Inflammatory macrophage treated with lipopolysaccharide for 4 hours (primary cell): ENCODE data around the gene DCAF17.
A peak's percentile ranks its signal among the peaks of the same experiment; 100 is the strongest.
"Not testable (repeated sequence)": the region's sequence is repeated elsewhere in the genome, so short reads cannot be mapped to it uniquely, and the experiment has no call there.

ENCODE experiments used
- DNase-seq: peaks from one replicate; pipeline ENCODE4 v3.0.0-alpha.2; 2020

Gene DCAF17

GRCh38 chr2:171411791-171412483 is 22.1 kb upstream of the DCAF17 start:
- DNase-seq = peak; percentile 21

GRCh38 chr2:171412571-171413175 is 21.4 kb upstream of the DCAF17 start:
- DNase-seq = no peak

- DNase-seq = peak; percentile 11
Observed at GRCh38 chr2:171414645-171415044, 19.4 kb upstream of the DCAF17 start.

GRCh38 chr2:171416009-171416926 is 17.8 kb upstream of the DCAF17 start:
- peak; percentile 85 for DNase-seq

GRCh38 chr2:171419333-171419732 is 14.7 kb upstream of the DCAF17 start:
- DNase-seq = no peak

GRCh38 chr2:171420728-171421563 is 13.1 kb upstream of the DCAF17 start:
- peak; percentile 70 for DNase-seq

- DNase-seq = not testable (repeated sequence)
Observed at GRCh38 chr2:171422710-171423495, 11.1 kb upstream of the DCAF17 start.

GRCh38 chr2:171430516-171431410 is 3.3 kb upstream of the DCAF17 start:
- DNase-seq = no peak

- DNase-seq = no peak
Observed at GRCh38 chr2:171431677-171432167, 2.3 kb upstream of the DCAF17 start.

- DNase-seq = no peak
Observed at GRCh38 chr2:171432206-171432968, 1.6 kb upstream of the DCAF17 start.

GRCh38 chr2:171432969-171433762 is 860 bp upstream of the DCAF17 start:
- peak; percentile 5 for DNase-seq

GRCh38 chr2:171433763-171434012 is 338 bp upstream of the DCAF17 start, which contains the start of gene METTL8:
TSS of gene METTL8 (minus strand) at chr2:171433990. CDS start at chr2:171392185, 41,805 bp downstream.
- no peak for DNase-seq

- peak; percentile 23 for DNase-seq
Observed at GRCh38 chr2:171436307-171436706, 2.3 kb downstream of the DCAF17 start.

- DNase-seq = no peak
Observed at GRCh38 chr2:171441470-171441869, 7.4 kb downstream of the DCAF17 start.

GRCh38 chr2:171447675-171448074 is 13.6 kb downstream of the DCAF17 start:
- DNase-seq = no peak

- no peak for DNase-seq
Observed at GRCh38 chr2:171451074-171451473, 17.0 kb downstream of the DCAF17 start.

- DNase-seq = no peak
Observed at GRCh38 chr2:171452773-171453172, 18.7 kb downstream of the DCAF17 start.

- no peak for DNase-seq
Observed at GRCh38 chr2:171459498-171459897, 25.5 kb downstream of the DCAF17 start.

GRCh38 chr2:171460537-171460936 is 26.5 kb downstream of the DCAF17 start:
- DNase-seq = no peak
